Astrocyte (in vitro differentiated cells and primary cell): Measurements from ENCODE around the gene COLGALT1.

Experiments used
- EZH2 ChIP-seq: IDR thresholded peaks from 2 replicates; pipeline ENCODE4 v1.6.1; 2012; ENCODE audit warnings: mild to moderate bottlenecking, low read length, inconsistent platforms; ENCODE audit not compliant: insufficient read depth
- TF ChIP-seq, protein P1 (sequence below): IDR thresholded peaks from 2 replicates; pipeline ENCODE4 v1.5.1; 2011; ENCODE audit warnings: low read depth, mild to moderate bottlenecking, inconsistent platforms, low read length, moderate library complexity; ENCODE audit not compliant: insufficient read depth

GRCh38 chr19:17602872-17603510 is 47.5 kb downstream of the COLGALT1 start:
- TF ChIP-seq, protein P1, sequence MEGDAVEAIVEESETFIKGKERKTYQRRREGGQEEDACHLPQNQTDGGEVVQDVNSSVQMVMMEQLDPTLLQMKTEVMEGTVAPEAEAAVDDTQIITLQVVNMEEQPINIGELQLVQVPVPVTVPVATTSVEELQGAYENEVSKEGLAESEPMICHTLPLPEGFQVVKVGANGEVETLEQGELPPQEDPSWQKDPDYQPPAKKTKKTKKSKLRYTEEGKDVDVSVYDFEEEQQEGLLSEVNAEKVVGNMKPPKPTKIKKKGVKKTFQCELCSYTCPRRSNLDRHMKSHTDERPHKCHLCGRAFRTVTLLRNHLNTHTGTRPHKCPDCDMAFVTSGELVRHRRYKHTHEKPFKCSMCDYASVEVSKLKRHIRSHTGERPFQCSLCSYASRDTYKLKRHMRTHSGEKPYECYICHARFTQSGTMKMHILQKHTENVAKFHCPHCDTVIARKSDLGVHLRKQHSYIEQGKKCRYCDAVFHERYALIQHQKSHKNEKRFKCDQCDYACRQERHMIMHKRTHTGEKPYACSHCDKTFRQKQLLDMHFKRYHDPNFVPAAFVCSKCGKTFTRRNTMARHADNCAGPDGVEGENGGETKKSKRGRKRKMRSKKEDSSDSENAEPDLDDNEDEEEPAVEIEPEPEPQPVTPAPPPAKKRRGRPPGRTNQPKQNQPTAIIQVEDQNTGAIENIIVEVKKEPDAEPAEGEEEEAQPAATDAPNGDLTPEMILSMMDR = no peak
- no peak for TF ChIP-seq EZH2
